Urinary bladder (tissue), 4 donors: Measurements from ENCODE around the gene DDX46. TPM values are rescaled to one million over a fixed set of nuclear protein-coding genes. Genes with fewer than 3 reads are reported as not detected.

Source experiments
- DNase-seq: peaks from one replicate; pipeline ENCODE4 v3.0.0-alpha.2; 2015; ENCODE audit errors: extremely low spot score
- H3K27ac ChIP-seq: one replicate; pipeline ENCODE4 v1.5.1; 2013; ENCODE audit warnings: low read depth, mild to moderate bottlenecking, moderate library complexity
- H3K36me3 ChIP-seq: one replicate; pipeline ENCODE4 v1.6.1; 2013; ENCODE audit warnings: mild to moderate bottlenecking, moderate library complexity; ENCODE audit not compliant: insufficient read depth
- H3K4me1 ChIP-seq: one replicate; pipeline ENCODE4 v1.6.1; 2013; ENCODE audit warnings: mild to moderate bottlenecking, moderate library complexity; ENCODE audit not compliant: insufficient read depth
- H3K4me3 ChIP-seq: one replicate; pipeline ENCODE4 v1.5.1; 2013; ENCODE audit warnings: low read depth, low read length
- WGBS: extraction: QIAGEN DNeasy Blood & Tissue Kit; methylation state at CpG from one replicate; pipeline ENCODE4 v1.1.7; 2013; 5-methylcytosine and 5-hydroxymethylcytosine counted together
- polyA plus RNA-seq: library from polyadenylated mRNA; stranded (reverse); fragments of 200-250 nt; gene quantifications from one replicate; pipeline ENCODE4 v1.2.3, GENCODE V29; 2013
- total RNA-seq: library from RNA; depleted of rRNA; stranded (reverse); fragments of >200 nt; gene quantifications from one replicate; pipeline ENCODE4 v1.2.3, GENCODE V29; 2014
- donor health status: healthy with polysubstance abuse.
- donor health status: healthy.

DDX46 gene
- total and polyA plus RNA-seq, 2 donors, result 28.4 to 50.5 TPM

- 92% methylated on average over 2 of the region's 2 CpGs for WGBS
- no peak for DNase-seq
- Histone ChIP-seq H3K27ac (no peak overlapping the region), H3K4me3 (no peak overlapping the region), H3K36me3 (peaks cover 12% of the 10 kb centered on the region), H3K4me1 (no peaks in the 10 kb centered on the region)
These were observed 35.5 kb downstream of the DDX46 start for GRCh38 chr5:134794082-134794481.

DNA sequence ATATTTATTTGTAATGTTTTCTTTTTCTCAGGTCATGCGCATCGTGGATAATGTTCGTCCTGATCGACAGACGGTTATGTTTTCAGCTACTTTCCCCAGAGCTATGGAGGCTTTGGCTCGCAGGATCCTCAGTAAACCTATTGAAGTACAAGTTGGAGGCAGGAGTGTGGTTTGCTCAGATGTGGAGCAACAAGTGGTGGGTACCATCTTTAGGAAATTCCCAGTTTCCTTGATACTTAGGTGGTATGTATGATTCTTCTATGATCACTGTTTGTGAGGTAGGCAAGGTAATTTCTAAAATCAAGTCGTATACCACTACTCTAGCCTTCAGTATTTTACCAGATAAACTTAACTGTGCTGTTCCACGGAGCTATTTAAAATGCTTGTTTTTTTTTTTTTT is 36.2 kb downstream of the DDX46 start:
- Histone ChIP-seq H3K27ac (no peak overlapping the region), H3K4me1 (no peaks in the 10 kb centered on the region), H3K4me3 (no peak overlapping the region), H3K36me3 (peaks cover 12% of the 10 kb centered on the region)
- DNase-seq, result no peak
- WGBS, result 95% methylated on average over 8 of the region's 8 CpGs

DNA sequence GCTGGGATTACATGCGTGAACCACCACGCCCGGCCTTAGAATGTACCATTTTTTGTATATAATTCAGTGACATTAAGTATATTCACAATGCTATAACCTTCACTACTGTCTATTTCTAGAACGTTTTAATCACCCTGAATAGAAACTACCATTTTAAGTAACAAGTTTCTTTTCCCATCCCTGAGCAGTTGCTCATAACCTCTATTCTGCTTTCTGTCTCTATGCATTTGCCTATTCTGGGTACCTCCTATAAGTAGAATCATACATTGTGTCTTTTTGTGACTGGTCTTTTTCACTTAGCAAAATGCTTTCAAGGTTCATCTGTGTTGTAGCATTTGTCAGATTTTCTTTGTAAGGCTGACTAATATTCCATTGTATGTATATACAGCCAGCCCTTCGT is 39.9 kb downstream of the DDX46 start:
- H3K27ac ChIP-seq, result no peak overlapping the region
- 90% methylated on average over 5 of the region's 5 CpGs for WGBS
- peaks cover 10% of the 10 kb centered on the region for H3K36me3 ChIP-seq
- H3K4me3 ChIP-seq, result no peak overlapping the region
- no peaks in the 10 kb centered on the region for H3K4me1 ChIP-seq
- DNase-seq, result no peak

DNA sequence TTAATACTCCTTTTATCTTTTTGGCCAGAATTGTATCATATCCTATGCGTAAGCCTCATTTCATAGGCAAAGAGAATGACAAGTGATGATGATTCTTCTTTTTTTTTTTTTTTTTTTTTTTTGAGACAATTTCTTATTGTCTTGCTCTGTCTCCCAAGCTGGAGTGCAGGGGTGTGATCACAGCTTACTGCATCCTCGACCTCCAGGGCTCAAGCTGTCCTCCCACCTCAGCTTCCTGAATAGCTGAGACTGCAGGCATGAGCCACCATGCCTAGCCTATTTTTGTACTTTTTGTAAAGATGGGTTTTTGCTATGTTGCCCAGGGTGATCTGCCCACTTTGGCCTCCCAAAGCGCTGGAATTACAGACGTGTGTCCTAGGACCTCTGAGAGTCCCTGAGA is 45.2 kb downstream of the DDX46 start:
- H3K27ac ChIP-seq, result no peak overlapping the region
- no peaks in the 10 kb centered on the region for H3K36me3 ChIP-seq
- H3K4me1 ChIP-seq, result no peaks in the 10 kb centered on the region
- H3K4me3 ChIP-seq, result no peak overlapping the region
- DNase-seq, result no peak
- WGBS, result 92% methylated on average over 4 of the region's 4 CpGs

GRCh38 chr5:134813407-134813806 is 54.8 kb downstream of the DDX46 start:
- WGBS, result 92% methylated on average over 2 of the region's 2 CpGs
- Histone ChIP-seq H3K4me3 (no peak overlapping the region), H3K27ac (no peak overlapping the region), H3K4me1 (no peaks in the 10 kb centered on the region), H3K36me3 (peaks cover 6% of the 10 kb centered on the region)
- no peak for DNase-seq

DNA sequence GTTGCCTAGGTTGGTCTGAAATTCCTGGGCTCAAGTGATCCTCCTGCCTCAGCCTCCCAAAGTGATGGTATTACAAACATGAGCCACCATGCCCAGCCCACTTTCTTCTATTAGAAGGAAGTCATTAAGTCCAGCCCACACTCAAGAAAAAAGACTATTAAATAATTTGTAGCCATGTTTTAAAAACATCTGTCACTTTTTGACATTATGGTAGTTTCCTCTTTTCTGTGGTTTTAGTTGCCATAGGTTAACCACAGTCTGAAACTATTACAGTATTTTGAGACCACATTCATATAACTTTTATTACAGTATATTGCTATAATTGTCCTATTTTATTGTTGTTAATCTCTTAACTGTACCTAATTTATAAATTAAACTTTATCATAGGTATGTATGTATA is 55.2 kb downstream of the DDX46 start:
- Histone ChIP-seq H3K4me3 (no peak overlapping the region), H3K4me1 (no peaks in the 10 kb centered on the region), H3K36me3 (peaks cover 6% of the 10 kb centered on the region), H3K27ac (no peak overlapping the region)
- no peak for DNase-seq

- peaks cover 3% of the 10 kb centered on the region for H3K36me3 ChIP-seq
- no peaks in the 10 kb centered on the region for H3K4me1 ChIP-seq
- 91% methylated on average over 4 of the region's 4 CpGs for whole genome bisulfite sequencing
- H3K4me3 ChIP-seq, result no peak overlapping the region
- no peak overlapping the region for H3K27ac ChIP-seq
- no peak for DNase-seq
These were observed 58.4 kb downstream of the DDX46 start for GRCh38 chr5:134817006-134817405.

GRCh38 chr5:134818776-134819175 is 60.2 kb downstream of the DDX46 start:
- H3K27ac ChIP-seq, result no peak overlapping the region
- H3K4me3 ChIP-seq, result no peak overlapping the region
- no peaks in the 10 kb centered on the region for H3K4me1 ChIP-seq
- 89% methylated on average over 4 of the region's 4 CpGs for WGBS
- no peak for DNase-seq
- H3K36me3 ChIP-seq, result peaks cover 4% of the 10 kb centered on the region

DNA sequence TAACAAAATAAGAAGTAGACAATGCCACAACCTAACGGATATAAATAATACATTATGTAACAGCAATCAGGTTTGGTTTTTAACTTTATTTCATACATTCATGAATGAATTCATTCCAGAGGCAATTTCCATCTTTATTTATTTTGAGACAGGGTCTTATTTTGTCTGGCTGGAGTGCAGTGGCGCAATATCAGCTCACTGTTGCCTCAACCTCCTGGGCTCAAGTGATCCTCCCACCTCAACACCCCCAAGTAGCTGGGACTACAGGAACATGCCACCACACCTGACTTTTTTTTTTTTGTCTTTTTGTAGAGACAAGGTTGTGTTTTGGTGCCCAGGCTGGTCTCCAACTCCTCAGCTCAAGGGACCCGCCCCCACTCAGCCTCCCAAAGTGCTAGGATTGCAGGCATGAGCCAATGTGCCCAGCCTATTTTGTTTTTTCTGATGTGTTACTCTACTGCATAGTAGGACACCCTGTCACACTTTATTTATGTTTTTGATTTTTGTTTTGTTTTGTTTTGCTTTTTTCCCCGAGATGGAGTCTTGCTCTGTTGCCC is 60.9 kb downstream of the DDX46 start:
- Histone ChIP-seq H3K4me3 (no peak overlapping the region), H3K36me3 (peaks cover 4% of the 10 kb centered on the region), H3K27ac (no peak overlapping the region), H3K4me1 (no peaks in the 10 kb centered on the region)
- DNase-seq, result no peak
- 92% methylated on average over 4 of the region's 4 CpGs for WGBS

DNA sequence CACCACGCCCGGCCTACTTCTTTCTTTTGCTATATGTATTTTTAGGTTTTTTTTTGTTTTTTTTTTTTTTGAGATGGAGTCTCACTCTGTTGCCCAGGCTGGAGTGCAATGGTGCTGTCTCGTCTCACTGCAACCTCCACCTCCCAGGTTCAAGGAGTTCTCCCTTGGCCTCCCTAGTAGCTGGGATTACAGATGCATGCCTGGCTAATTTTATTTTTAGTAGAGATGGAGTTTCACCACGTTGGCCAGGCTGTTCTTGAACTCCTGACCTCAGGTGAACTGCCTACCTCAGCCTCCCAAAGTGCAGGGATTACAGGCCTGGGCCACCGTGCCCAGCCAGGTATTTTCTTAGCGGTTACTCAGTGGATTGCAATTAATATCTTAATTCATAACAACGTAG is 63.3 kb downstream of the DDX46 start:
- no peak for DNase-seq
- no peaks in the 10 kb centered on the region for H3K4me1 ChIP-seq
- 88% methylated on average over 7 of the region's 7 CpGs for WGBS

DNA sequence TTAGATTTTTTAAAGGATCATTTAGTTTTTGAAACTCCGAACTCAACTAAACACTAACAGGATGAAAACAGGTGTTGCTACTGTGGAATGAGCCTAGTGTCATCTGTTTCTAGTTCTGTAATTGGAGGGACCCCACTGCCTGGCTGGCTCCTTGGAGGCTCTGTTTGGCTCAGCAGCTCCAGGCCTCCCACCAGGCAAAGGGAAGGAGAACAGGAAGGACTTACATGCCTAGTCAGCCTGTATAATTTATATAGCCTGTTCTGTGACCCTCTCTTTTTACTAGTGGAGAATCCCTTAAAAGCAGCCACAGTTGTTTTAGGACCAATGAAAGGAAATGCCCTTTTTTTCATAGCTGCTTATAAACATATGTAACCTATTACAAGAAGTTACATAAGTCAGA is 66.1 kb downstream of the DDX46 start:
- Histone ChIP-seq H3K4me1 (no peaks in the 10 kb centered on the region), H3K36me3 (peaks cover 6% of the 10 kb centered on the region), H3K27ac (no peak overlapping the region), H3K4me3 (no peak overlapping the region)
- DNase-seq, result no peak
- 97% methylated on average over 1 of the region's 1 CpG for WGBS

More for the DNA sequence above, 63.3 kb downstream of the DDX46 start:
- H3K27ac ChIP-seq, result no peak overlapping the region
- H3K4me3 ChIP-seq, result no peak overlapping the region
- peaks cover 6% of the 10 kb centered on the region for H3K36me3 ChIP-seq

GRCh38 chr5:134825212-134825611 is 66.6 kb downstream of the DDX46 start:
- DNase-seq, result no peak
- Histone ChIP-seq H3K4me1 (no peaks in the 10 kb centered on the region), H3K4me3 (no peak overlapping the region), H3K27ac (no peak overlapping the region), H3K36me3 (peaks cover 6% of the 10 kb centered on the region)
- WGBS, result 90% methylated on average over 7 of the region's 7 CpGs

- H3K36me3 ChIP-seq, result peaks cover 1% of the 10 kb centered on the region
- no peak overlapping the region for H3K4me3 ChIP-seq
- H3K4me1 ChIP-seq, result no peaks in the 10 kb centered on the region
- no peak for DNase-seq
- H3K27ac ChIP-seq, result no peak overlapping the region
- WGBS, result 68% methylated on average over 3 of the region's 3 CpGs
These were observed 74.9 kb downstream of the DDX46 start for GRCh38 chr5:134833340-134834032.

DNA sequence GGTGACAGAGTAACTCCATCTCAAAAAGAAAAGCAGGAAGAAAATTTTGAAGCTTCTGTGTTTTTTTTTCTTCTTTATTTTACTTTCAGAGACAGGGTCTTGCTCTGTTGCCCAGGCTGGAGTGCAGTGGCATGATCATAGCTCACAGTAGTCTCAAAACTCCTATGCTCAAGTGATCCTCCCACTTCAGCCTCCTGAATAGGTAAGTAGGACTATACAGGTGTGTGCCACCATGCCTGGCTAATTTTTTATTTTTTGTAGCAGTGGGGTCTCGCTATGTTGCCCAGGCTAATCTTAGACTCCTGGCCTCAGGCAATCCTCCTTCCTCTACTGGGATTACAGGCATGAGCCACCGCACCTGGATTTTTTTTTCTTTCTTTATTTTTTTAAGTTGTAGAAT is 77.0 kb downstream of the DDX46 start:
- H3K4me1 ChIP-seq, result no peaks in the 10 kb centered on the region
- WGBS, result 98% methylated on average over 2 of the region's 2 CpGs
- peaks cover 1% of the 10 kb centered on the region for H3K36me3 ChIP-seq
- DNase-seq, result no peak
- no peak overlapping the region for H3K4me3 ChIP-seq
- no peak overlapping the region for H3K27ac ChIP-seq
